Neural cell (in vitro differentiated cells): ENCODE data around the gene UNKL. TPM values are rescaled to one million over a fixed set of nuclear protein-coding genes. Genes with fewer than 3 reads are reported as not detected.

ENCODE experiments used
- H2AFZ ChIP-seq: fragments of 200-600, 300-800 bp; sonication (generic), shearing (Covaris generic); 2 replicates; pipeline ENCODE4 v1.6.0; 2014; ENCODE audit warnings: low read depth, mild to moderate bottlenecking, antibody characterized with exemption, low read length, moderate library complexity
- H3F3A ChIP-seq: fragments of 200-600 bp; shearing (Covaris generic); 2 replicates; pipeline ENCODE4 v1.6.1; 2016; ENCODE audit warnings: mild to moderate bottlenecking, moderate library complexity, mixed read lengths, antibody characterized with exemption, low read length; ENCODE audit not compliant: insufficient read depth, poor library complexity, severe bottlenecking
- H3K27ac ChIP-seq: fragments of 200-600, 300-800 bp; sonication (generic), shearing (Covaris generic); 2 replicates; pipeline ENCODE4 v1.5.1; 2014; ENCODE audit warnings: mild to moderate bottlenecking, low read length, moderate library complexity
- H3K27me3 ChIP-seq: fragments of 300-800, 200-600 bp; sonication (generic), shearing (Covaris generic); 2 replicates; pipeline ENCODE4 v1.6.0; 2014; ENCODE audit warnings: mild to moderate bottlenecking, low read depth, low read length, moderate library complexity; ENCODE audit not compliant: insufficient read depth
- H3K36me3 ChIP-seq: fragments of 300-800, 200-600 bp; sonication (generic), shearing (Covaris generic); 2 replicates; pipeline ENCODE4 v1.5.1; 2014; ENCODE audit warnings: mild to moderate bottlenecking, antibody characterized with exemption, low read length, moderate library complexity; ENCODE audit not compliant: insufficient read depth
- H3K4me2 ChIP-seq: fragments of 300-800, 200-600 bp; sonication (generic), shearing (Covaris generic); 2 replicates; pipeline ENCODE4 v1.6.0; 2014; ENCODE audit warnings: mild to moderate bottlenecking, low read length
- H3K4me3 ChIP-seq: fragments of 300-800, 200-600 bp; sonication (generic), shearing (Covaris generic); 2 replicates; pipeline ENCODE4 v1.5.1; 2014; ENCODE audit warnings: mild to moderate bottlenecking, low read length, moderate library complexity
- H3K79me2 ChIP-seq: fragments of 200-600 bp; shearing (Covaris generic); replicated peaks from 2 replicates; pipeline ENCODE4 v1.6.0; 2014; ENCODE audit warnings: mild to moderate bottlenecking, low read length, moderate library complexity; ENCODE audit not compliant: insufficient read depth
- H3K9ac ChIP-seq: fragments of 300-800, 200-600 bp; sonication (generic), shearing (Covaris generic); 2 replicates; pipeline ENCODE4 v1.6.1; 2016; ENCODE audit warnings: mild to moderate bottlenecking, low read length, mixed read lengths
- H3K9me2 ChIP-seq: fragments of 200-600 bp; shearing (Covaris generic); 2 replicates; pipeline ENCODE4 v1.6.1; 2016; ENCODE audit warnings: mild to moderate bottlenecking, low read length, mixed read lengths; ENCODE audit not compliant: insufficient read depth
- H3K9me3 ChIP-seq: fragments of 200-600, 300-800 bp; sonication (generic), shearing (Covaris generic); 2 replicates; pipeline ENCODE4 v1.6.1; 2016; ENCODE audit warnings: mild to moderate bottlenecking, mixed run types, low read length, moderate library complexity, mixed read lengths
- H4K20me1 ChIP-seq: fragments of 200-600 bp; shearing (Covaris generic); 2 replicates; pipeline ENCODE4 v1.6.1; 2016; ENCODE audit warnings: mild to moderate bottlenecking, mixed run types; ENCODE audit not compliant: insufficient read depth
- EP300 ChIP-seq: fragments of 450-650 bp; conservative IDR thresholded peaks from 2 replicates; pipeline ENCODE4 v1.6.1; 2014; ENCODE audit warnings: antibody characterized with exemption, mild to moderate bottlenecking, moderate library complexity; ENCODE audit not compliant: poor library complexity, severe bottlenecking
- EZH2 ChIP-seq: fragments of 200-600, 300-800 bp; shearing (Covaris generic), sonication (generic); IDR thresholded peaks from 2 replicates; pipeline ENCODE4 v1.6.1; 2014; ENCODE audit warnings: antibody characterized with exemption, low read length, borderline replicate concordance, mild to moderate bottlenecking; ENCODE audit not compliant: insufficient read depth, poor library complexity, severe bottlenecking
- MXI1 ChIP-seq: fragments of 450-650 bp; conservative IDR thresholded peaks from 2 replicates; pipeline ENCODE4 v1.6.1; 2014; ENCODE audit warnings: antibody characterized with exemption, mild to moderate bottlenecking; ENCODE audit not compliant: poor library complexity, severe bottlenecking
- POLR2AphosphoS5 ChIP-seq: IDR thresholded peaks from 2 replicates; pipeline ENCODE4 v1.6.1; 2012
- RAD21 ChIP-seq: fragments of 450-650 bp; conservative IDR thresholded peaks from 2 replicates; pipeline ENCODE4 v1.6.1; 2014; ENCODE audit warnings: antibody characterized with exemption, mild to moderate bottlenecking, moderate library complexity
- SMC3 ChIP-seq: fragments of 450-650 bp; conservative IDR thresholded peaks from 2 replicates; pipeline ENCODE4 v1.6.1; 2014; ENCODE audit warnings: antibody characterized with exemption, mild to moderate bottlenecking, moderate library complexity; ENCODE audit not compliant: poor library complexity
- TAF1 ChIP-seq: IDR thresholded peaks from 2 replicates; pipeline ENCODE4 v1.6.1; 2012; ENCODE audit warnings: low read depth
- polyA plus RNA-seq: library from polyadenylated mRNA; depleted of rRNA; stranded (reverse); fragments of >200 nt; gene quantifications from 2 replicates; pipeline ENCODE4 v1.2.3, GENCODE V29; 2014
- TF ChIP-seq, protein P1 (sequence below): IDR thresholded peaks from 2 replicates; pipeline ENCODE4 v1.6.1; 2012; ENCODE audit warnings: borderline replicate concordance
- TF ChIP-seq, protein P2 (sequence below): fragments of 450-650 bp; IDR thresholded peaks from 2 replicates; pipeline ENCODE4 v1.5.1; 2014; ENCODE audit warnings: antibody characterized with exemption, mild to moderate bottlenecking, moderate library complexity; ENCODE audit not compliant: poor library complexity, severe bottlenecking

The UNKL gene
- polyA plus RNA-seq, 1 donor from 2014 or later: 11.9 TPM

- H3K27ac ChIP-seq: no peak overlapping the region
- H3K9me3 ChIP-seq: no peaks in the 10 kb centered on the region
- H3K27me3 ChIP-seq: no peaks in the 10 kb centered on the region
- no peak overlapping the region for H3K9ac ChIP-seq
- H3K79me2 ChIP-seq: peaks cover 32% of the 10 kb centered on the region
- H3F3A ChIP-seq: no peaks in the 10 kb centered on the region
- peak; percentile 12 for TF ChIP-seq POLR2AphosphoS5
- no peak for TF ChIP-seq EP300
- TF ChIP-seq TAF1: no peak
- H3K9me2 ChIP-seq: no peaks in the 10 kb centered on the region
- peaks cover 26% of the 10 kb centered on the region for H4K20me1 ChIP-seq
- H3K4me2 ChIP-seq: no peak overlapping the region
- H2AFZ ChIP-seq: no peak overlapping the region
- H3K36me3 ChIP-seq: no peaks in the 10 kb centered on the region
- H3K4me3 ChIP-seq: no peak overlapping the region
Measured at GRCh38 chr16:1318268-1318545, 96.3 kb downstream of the UNKL start.

DNA sequence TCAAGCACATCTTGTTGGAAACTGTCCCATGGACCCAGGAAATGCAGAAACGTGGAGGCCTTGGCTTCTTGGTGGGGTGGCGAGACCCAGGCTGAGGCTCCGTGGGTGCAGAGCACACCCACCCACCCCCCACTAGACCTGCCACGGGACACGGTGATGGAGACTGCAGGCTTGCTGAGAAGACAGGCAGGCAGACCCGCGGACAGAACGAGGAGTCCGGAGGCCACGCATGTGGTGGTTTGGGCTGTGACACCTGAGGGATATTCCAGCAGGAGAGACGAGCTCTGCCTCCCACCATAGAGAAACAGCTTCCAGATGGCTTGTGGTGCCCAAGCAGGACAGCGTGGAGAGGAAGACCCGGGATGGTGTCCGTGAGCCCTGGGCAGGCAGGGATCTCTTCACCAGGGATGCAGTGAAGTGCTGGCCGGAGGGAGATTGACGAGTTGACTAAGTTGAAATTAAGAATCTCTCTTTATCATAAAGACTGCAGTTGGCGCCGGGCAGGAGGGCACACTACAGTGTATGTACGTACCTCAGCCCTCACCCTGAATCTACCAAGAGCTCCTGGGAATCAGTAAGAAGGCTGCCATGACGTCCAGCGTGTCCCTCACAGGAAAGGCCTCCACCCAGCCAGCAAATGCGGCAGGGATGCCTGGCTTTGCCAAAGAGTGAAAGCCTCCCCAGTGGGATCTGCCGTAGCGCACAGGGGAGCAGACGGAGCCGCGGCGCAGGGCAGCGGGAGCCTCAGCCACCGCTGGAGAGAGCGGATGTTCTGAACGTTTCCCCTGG is 96.8 kb downstream of the UNKL start:
- Histone ChIP-seq H4K20me1 (peaks cover 31% of the 10 kb centered on the region), H2AFZ (no peak overlapping the region), H3F3A (no peaks in the 10 kb centered on the region), H3K4me2 (no peak overlapping the region), H3K4me3 (no peak overlapping the region), H3K79me2 (peaks cover 37% of the 10 kb centered on the region), H3K27me3 (no peaks in the 10 kb centered on the region), H3K9me3 (no peaks in the 10 kb centered on the region), H3K9me2 (no peaks in the 10 kb centered on the region), H3K9ac (no peak overlapping the region), H3K36me3 (no peaks in the 10 kb centered on the region), H3K27ac (no peak overlapping the region)
- no peak for TF ChIP-seq POLR2AphosphoS5
- TF ChIP-seq TAF1: no peak
- no peak for TF ChIP-seq EP300
- TF ChIP-seq, protein P1, sequence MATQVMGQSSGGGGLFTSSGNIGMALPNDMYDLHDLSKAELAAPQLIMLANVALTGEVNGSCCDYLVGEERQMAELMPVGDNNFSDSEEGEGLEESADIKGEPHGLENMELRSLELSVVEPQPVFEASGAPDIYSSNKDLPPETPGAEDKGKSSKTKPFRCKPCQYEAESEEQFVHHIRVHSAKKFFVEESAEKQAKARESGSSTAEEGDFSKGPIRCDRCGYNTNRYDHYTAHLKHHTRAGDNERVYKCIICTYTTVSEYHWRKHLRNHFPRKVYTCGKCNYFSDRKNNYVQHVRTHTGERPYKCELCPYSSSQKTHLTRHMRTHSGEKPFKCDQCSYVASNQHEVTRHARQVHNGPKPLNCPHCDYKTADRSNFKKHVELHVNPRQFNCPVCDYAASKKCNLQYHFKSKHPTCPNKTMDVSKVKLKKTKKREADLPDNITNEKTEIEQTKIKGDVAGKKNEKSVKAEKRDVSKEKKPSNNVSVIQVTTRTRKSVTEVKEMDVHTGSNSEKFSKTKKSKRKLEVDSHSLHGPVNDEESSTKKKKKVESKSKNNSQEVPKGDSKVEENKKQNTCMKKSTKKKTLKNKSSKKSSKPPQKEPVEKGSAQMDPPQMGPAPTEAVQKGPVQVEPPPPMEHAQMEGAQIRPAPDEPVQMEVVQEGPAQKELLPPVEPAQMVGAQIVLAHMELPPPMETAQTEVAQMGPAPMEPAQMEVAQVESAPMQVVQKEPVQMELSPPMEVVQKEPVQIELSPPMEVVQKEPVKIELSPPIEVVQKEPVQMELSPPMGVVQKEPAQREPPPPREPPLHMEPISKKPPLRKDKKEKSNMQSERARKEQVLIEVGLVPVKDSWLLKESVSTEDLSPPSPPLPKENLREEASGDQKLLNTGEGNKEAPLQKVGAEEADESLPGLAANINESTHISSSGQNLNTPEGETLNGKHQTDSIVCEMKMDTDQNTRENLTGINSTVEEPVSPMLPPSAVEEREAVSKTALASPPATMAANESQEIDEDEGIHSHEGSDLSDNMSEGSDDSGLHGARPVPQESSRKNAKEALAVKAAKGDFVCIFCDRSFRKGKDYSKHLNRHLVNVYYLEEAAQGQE: no peak
- no peak for TF ChIP-seq MXI1
- TF ChIP-seq, protein P2, sequence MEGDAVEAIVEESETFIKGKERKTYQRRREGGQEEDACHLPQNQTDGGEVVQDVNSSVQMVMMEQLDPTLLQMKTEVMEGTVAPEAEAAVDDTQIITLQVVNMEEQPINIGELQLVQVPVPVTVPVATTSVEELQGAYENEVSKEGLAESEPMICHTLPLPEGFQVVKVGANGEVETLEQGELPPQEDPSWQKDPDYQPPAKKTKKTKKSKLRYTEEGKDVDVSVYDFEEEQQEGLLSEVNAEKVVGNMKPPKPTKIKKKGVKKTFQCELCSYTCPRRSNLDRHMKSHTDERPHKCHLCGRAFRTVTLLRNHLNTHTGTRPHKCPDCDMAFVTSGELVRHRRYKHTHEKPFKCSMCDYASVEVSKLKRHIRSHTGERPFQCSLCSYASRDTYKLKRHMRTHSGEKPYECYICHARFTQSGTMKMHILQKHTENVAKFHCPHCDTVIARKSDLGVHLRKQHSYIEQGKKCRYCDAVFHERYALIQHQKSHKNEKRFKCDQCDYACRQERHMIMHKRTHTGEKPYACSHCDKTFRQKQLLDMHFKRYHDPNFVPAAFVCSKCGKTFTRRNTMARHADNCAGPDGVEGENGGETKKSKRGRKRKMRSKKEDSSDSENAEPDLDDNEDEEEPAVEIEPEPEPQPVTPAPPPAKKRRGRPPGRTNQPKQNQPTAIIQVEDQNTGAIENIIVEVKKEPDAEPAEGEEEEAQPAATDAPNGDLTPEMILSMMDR: no peak
- TF ChIP-seq SMC3: no peak
- TF ChIP-seq EZH2: no peak
- no peak for TF ChIP-seq RAD21
